HL-60 (cell line): ENCODE measurements around the gene RILPL2.

Experiments
- CTCF ChIP-seq: IDR thresholded peaks from one replicate; pipeline ENCODE4 v1.5.1; 2011; ENCODE audit warnings: low read length, control low read depth, inconsistent platforms; ENCODE audit not compliant: insufficient read depth
- GABPA ChIP-seq: IDR thresholded peaks from 2 replicates; pipeline ENCODE4 v1.6.1; 2012; ENCODE audit warnings: low read depth
- REST ChIP-seq: IDR thresholded peaks from 2 replicates; pipeline ENCODE4 v1.6.1; 2012; ENCODE audit warnings: low read depth; ENCODE audit not compliant: insufficient replicate concordance
- SPI1 ChIP-seq: IDR thresholded peaks from 2 replicates; pipeline ENCODE4 v1.6.1; 2012; ENCODE audit warnings: low read depth, mild to moderate bottlenecking, borderline replicate concordance

GRCh38 chr12:123449249-123449733, 12.8 kb upstream of the RILPL2 start:
- TF ChIP-seq GABPA (no peak), CTCF (no peak), REST (no peak), SPI1 (no peak)
